GM18526 (cell line): ENCODE data around the gene TMEM207.

Experiments
- POLR2A ChIP-seq: IDR thresholded peaks from 3 replicates; pipeline ENCODE4 v1.6.1; 2011; ENCODE audit not compliant: insufficient read length; ENCODE audit errors: extremely low read depth

The TMEM207 gene

GRCh38 chr3:190449801-190450200 lies at the start of gene TMEM207:
TMEM207 (minus strand) TSS chr3:190449901; CDS start chr3:190449809, 92 bp downstream.
- no peak for TF ChIP-seq POLR2A

DNA sequence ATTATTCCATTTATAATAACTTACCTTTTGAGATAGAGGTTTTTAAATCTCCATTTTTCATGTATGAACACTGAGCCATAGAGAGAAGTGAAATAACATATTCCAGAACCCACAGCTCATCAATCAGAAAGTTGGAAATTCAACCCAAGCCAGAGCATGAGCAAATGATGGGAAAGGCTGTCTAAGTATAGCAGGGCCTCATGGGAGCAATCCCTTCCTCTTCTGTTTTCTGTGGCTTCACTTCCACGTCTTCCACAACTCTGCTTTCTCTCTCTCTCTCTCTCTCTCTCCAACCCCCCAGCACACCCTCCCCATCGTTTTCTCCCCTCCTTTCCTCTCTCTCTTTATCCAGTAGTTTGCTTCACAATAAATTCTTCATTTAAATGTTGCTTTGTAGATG lies 49.4 kb upstream of the TMEM207 start:
- TF ChIP-seq POLR2A, result no peak

GRCh38 chr3:190498293-190498692 lies 48.6 kb upstream of the TMEM207 start:
- no peak for TF ChIP-seq POLR2A

DNA sequence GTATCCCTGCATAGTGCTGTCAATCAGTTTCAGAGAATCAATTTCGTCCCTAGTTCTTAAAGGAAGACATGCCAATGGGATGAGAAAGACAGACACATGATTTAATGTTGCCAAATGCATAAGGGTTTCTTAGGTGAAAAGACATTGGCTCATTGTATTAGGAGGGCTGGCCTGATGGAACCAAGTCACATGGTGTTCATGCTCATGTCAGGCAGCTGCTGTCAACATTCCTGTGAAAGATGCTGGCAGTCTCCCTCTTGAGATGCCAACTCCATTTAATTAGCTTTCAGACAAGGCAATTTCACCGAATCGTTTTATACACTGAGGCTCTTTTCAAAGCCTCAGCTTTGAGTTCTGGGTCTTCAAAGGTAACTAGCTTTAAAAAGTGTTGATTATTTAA lies 48.1 kb upstream of the TMEM207 start:
- TF ChIP-seq POLR2A, result no peak

DNA sequence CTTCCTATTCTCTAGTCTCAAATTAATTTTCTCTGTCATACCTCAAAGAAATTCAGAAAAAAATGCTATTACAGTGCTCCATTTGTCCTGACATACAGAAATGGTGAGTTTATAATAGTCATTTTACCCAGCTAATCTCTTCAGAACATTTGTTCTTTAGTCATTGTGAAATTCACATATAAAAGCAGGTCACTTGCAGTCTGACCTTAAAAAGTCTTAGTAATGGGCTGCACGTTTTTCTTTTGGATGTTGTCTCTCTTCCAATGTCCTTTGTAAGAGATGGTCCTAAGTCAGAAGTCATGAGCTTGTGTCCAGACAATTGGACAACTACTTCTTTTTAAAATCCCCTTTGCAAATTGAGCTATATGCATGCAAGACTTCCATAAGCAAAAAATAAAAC lies 47.2 kb upstream of the TMEM207 start:
- no peak for TF ChIP-seq POLR2A

- TF ChIP-seq POLR2A, result no peak
Observed at GRCh38 chr3:190495796-190496195, 46.1 kb upstream of the TMEM207 start.

GRCh38 chr3:190495354-190495753 lies 45.7 kb upstream of the TMEM207 start:
- TF ChIP-seq POLR2A, result no peak

GRCh38 chr3:190494907-190495306 lies 45.2 kb upstream of the TMEM207 start:
- TF ChIP-seq POLR2A, result no peak

DNA sequence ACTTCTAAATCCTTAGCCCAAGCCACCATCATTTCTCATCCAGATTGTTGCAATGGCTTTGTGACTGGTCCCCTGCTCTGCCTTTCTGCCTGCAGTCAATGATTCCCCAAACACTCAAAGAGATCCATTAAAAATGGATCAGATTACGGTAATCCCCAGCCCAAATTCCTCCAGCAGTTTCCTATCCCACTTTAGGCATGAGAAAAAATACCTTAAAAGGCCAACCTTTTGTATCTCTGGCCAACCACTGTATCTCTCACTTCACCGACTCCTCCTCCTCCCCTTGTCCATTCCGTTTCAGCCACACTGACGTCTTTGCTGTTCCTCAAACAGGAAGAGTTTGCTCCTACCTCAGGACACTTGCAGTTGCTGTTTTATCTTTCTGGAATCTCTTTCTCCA lies 43.3 kb upstream of the TMEM207 start:
- TF ChIP-seq POLR2A, result no peak

DNA sequence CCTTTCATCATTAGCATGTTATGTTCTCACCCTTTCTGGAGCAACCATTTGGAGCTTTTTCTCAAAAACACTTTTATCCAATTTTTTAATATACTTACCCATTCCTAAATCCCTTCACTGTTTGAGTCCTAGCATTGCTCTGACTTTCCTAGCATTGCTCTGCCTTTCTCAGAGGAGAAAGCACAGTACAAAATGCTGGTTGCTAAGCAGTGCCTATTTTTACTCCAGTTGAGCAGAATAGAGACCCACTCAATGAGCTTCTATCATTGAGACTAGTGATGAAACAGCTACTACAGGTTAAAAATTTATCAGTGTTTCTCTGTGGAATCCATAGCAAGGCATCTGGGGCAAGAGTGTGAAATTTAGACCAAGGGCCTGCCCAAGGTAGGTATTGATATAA lies 42.4 kb upstream of the TMEM207 start:
- TF ChIP-seq POLR2A, result no peak

- TF ChIP-seq POLR2A, result no peak
Observed at GRCh38 chr3:190491533-190492054, 41.9 kb upstream of the TMEM207 start.

DNA sequence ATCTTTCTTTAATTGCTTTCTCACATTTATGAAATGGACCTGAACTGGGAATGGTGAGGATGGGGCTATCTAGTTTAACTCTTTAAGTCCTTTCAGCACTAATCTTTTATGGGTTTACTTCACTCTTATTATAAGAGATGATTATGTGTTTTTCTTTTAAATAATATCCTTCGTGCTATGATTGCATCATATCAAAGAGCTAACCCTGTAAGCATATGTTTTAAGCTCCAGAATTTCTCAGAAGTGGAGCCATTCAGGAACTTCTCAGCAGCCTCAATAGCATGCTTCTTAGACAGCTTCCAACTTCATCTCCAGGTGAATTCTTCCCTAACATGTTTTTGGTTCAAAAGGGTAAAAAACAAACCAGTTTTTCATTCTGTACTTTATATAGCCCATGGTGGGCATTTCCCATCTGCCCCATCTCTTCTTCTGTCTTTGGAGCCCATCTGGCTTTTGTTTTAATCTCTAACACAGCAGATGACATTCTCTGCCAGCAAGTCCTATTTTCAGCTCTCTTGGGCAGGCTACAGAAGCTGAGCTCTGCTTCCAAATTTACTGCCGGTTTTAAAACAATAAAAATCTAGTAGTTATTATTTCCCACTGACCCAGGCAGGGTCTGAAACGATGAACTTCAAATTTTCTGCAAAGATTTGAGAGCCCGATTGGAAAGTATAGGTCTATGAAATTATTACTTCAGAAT lies 37.4 kb upstream of the TMEM207 start:
- no peak for TF ChIP-seq POLR2A

GRCh38 chr3:190486533-190486864 lies 36.8 kb upstream of the TMEM207 start:
- TF ChIP-seq POLR2A, result no peak

- TF ChIP-seq POLR2A, result no peak
Observed at GRCh38 chr3:190485830-190486532, 36.3 kb upstream of the TMEM207 start.

DNA sequence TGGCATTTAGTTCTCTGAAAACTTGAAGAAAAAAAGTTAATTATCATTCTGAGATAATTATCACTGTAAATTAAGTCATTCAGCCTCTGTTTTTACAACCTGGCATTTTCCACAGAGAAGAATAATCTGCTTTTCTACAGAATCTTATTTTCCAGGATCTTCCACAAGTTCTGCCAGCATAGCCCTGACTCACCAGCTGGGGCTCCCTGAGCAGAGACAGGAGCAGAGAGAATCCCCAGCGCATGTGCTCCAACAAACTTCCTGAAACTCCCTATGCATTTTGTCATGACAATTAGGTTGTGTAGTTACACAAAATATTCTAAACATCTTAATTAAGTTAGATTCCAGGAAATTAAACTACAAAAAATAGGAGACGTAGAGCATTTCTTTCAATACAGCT lies 32.1 kb upstream of the TMEM207 start:
- no peak for TF ChIP-seq POLR2A

DNA sequence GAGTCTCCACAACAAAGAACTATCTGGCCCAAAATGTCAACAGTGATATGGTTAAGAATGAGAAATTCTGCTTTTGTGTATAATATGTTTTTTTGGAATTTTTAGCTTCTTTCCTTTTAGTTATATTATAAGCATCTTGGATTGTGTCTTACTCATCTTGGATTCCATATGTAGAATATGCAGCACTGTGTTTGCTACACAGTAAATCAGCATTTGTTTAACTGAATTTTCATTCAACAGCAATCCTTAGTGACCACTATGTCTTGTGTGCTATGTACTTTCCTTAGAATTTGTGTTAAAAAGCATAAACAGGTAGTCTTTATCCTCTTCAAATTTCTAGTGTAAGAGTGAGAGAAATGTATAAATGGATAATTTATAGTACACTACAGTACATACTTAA lies 18.2 kb upstream of the TMEM207 start:
- TF ChIP-seq POLR2A, result no peak

DNA sequence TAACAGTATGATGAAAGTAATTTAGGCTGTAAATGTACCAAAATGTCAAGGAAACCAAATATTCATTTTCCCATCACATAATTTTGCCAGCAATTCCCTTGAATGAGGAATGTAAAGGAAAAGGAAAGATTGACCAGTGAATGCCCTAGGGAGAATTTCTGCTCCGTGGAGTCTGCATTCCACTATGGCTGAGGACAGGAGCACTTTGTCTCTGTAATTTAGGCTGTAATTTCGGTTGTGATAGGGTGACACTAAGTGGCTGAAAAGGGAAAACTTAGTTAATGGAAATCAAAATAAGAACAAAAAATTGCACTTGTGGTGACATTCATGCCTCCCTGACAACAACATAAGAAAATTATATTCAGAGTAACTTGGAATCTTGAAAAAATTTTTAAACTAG lies 8.3 kb upstream of the TMEM207 start:
- no peak for TF ChIP-seq POLR2A

GRCh38 chr3:190456770-190457169 lies 7.1 kb upstream of the TMEM207 start:
- no peak for TF ChIP-seq POLR2A
